GM21619 (cell line): Measurements from ENCODE around the gene SMIM23.
"Not testable (repeated sequence)": the region's sequence is repeated elsewhere in the genome, so short reads cannot be mapped to it uniquely, and the experiment has no call there.

ENCODE experiments used
- ATAC-seq: cut with Tn5 transposase; IDR thresholded peaks from one replicate; pipeline ENCODE4 v1.9.1; 2021; ENCODE audit not compliant: unreplicated experiment

SMIM23 gene

GRCh38 chr5:171771856-171772255 is 13.8 kb upstream of the SMIM23 start:
- ATAC-seq: no peak

GRCh38 chr5:171773106-171773505 is 12.5 kb upstream of the SMIM23 start:
- no peak for ATAC-seq

GRCh38 chr5:171774418-171774817 is 11.2 kb upstream of the SMIM23 start:
- no peak for ATAC-seq

- ATAC-seq: no peak
Measured at GRCh38 chr5:171776213-171776612, 9.4 kb upstream of the SMIM23 start.

DNA sequence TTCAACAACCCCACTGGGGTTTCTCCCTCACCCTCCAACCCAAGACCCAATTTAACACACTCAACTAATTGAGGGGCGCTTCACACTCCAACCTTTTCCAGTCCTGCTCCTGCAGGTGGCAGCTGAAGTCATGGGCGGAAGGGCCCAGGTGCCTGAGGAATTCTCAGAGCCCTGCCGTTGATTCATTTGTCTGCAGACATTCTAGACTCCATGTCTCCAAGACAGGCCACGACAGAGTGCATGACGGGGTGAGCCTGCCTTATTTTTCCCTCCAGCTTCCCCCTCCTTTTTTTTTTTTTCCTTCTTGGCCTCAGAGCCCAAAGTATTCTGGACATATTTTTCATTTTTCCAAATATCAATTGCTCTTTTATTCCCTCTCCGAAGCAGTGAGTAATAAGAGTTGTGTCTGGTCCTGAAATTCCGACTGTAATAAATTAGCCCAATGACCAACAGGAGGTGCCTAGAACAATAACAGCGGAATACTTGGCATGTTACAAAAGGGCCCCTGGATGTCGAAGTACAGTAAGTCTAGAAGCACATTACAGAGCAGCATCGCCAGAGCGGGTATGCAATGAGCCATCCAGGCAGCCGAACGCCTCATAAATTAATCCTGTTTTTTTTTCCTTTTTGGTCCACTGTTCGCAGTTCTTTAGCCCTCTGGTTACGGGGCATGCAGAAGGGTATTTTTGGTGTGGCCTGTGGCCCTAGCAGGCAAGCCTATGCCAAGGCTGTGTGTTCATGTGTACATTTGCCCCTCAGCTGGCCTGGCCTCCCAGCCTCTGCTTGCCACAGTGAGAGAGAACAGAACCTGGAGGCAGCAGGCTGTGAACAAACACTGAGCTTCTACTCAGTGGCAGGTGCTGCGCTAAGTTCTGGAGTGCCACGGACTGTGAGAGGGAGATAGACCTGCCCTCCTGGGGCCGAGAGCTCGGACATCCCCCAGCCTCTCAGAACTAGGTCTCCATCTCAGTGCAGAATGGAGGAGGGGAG is 8.6 kb upstream of the SMIM23 start:
- ATAC-seq: no peak

GRCh38 chr5:171781744-171782143 is 3.9 kb upstream of the SMIM23 start:
- not testable (repeated sequence) for ATAC-seq

- ATAC-seq: no peak
Measured at GRCh38 chr5:171782332-171782966, 3.2 kb upstream of the SMIM23 start.

- no peak for ATAC-seq
Measured at GRCh38 chr5:171783051-171783450, 2.6 kb upstream of the SMIM23 start.

DNA sequence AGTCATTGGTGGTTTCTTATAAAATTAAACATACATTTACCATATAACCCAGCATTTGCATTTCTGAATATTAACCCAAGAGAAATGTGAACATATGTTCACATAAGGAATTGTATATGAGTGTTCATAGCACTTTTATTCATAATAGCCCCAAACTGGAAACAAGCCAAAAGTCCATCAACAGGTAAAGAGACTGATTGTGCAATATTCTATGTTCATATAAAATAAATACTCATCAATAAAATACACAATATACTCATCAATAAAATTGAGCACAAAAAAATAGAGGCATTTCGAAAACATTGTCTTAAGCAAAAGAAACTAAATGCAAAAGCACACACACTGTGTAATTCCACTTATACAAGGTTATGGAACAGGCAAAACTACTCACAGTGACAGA is 3.7 kb downstream of the SMIM23 start:
- ATAC-seq: no peak

- ATAC-seq: no peak
Measured at GRCh38 chr5:171790408-171790807, 4.8 kb downstream of the SMIM23 start.

DNA sequence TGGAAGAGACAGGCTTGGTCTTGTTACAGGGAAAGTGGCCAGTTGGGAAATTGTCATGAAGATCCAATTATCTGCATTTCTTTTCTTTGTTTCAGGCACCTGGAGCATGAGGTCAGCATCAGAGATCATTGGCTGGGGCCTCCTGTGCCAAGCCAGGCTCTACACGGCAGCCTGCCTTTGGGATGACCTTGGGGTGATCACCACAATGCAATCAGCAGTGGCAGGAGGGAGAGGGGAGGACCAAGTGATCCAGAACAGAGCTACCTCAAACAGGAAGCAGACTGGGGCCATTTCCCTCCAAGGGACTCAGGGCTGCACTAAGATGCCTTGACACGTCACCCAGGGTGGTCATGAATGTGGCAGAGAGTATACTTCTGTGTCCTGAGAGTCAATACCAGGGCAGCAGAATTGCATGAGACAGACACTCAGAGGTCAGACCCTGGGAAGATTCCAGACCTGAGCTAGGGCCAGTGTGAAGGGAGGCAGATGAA is 8.9 kb downstream of the SMIM23 start:
- no peak for ATAC-seq

GRCh38 chr5:171795381-171795780 is 9.8 kb downstream of the SMIM23 start:
- ATAC-seq: no peak

GRCh38 chr5:171796436-171796835 is 10.8 kb downstream of the SMIM23 start:
- no peak for ATAC-seq

DNA sequence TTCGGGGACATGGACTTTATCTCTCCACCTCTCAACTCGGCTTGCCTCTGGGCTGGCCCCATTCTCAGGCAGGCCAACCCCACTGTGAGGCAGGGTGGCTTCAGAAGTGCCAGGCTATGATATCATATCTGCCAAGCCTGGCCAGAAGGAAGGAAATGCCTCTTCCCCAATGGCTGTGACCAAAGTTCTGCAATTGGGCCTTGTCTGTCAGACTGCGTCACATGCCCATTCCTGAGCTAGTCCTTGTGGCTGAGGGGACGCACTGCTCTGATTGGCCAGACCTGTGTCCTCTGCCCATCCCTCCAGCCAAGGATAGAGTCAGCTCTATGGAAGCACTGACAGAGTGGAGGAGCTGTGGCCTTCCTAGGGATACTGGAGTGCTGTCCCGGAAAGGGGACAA is 11.9 kb downstream of the SMIM23 start:
- ATAC-seq: no peak

DNA sequence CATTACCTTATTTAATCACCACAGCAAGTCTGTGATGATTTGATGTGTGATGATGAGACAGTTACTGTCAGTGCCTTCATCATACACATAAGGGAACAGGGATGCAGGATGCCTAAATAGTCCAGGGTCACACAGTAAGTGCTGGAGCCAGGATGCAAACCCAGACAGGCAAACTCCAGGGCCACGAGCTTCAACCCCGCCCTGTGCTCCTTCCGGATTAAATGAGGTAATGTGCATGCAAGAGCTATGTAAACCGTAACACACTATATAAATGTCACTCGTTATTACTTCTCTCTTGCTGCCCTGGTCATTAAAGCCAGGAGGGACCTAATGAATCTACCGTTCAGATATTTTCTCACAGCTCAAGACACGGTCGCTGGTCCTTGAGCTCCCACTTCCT is 12.8 kb downstream of the SMIM23 start:
- no peak for ATAC-seq

GRCh38 chr5:171801839-171802238 is 16.2 kb downstream of the SMIM23 start:
- ATAC-seq: no peak

GRCh38 chr5:171805746-171806145 is 20.1 kb downstream of the SMIM23 start:
- no peak for ATAC-seq

- ATAC-seq: no peak
Measured at GRCh38 chr5:171806976-171807747, 21.5 kb downstream of the SMIM23 start.

DNA sequence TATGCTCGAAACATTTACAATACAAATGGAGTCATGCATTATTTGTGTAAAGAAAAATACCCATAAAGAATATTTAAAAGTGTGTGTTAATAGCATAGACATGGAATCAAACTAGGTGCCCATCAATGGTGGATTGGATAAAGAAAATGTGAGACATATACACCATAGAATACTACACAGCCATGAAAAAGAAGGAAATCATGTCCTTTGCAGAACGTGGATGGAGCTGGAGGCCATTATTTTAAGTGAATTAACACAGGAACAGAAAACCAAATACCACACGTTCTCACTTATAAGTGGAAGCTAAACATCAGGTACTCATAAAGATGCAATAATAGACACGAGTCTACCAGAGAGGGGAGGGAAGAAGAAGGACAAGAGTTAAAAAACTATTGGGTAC is 22.8 kb downstream of the SMIM23 start:
- no peak for ATAC-seq

DNA sequence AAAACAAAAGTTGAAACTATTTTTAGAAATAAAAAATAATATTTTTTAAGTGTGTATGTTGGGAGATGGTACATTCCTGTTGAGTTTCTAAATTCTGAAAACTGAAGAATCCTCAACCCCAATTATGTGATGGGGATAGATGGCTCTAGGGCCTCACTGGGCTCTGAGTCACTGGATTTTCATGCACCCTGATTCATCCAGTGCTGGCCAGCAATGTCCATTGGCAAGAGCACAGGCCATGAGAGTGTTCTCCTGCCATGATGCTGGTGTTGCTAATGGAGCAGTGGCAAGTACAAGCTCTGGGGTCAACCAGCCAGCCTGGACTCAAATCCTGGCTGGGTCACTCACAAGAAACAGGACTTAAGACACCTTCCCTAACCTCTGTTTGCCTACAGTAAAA is 23.3 kb downstream of the SMIM23 start:
- ATAC-seq: no peak

DNA sequence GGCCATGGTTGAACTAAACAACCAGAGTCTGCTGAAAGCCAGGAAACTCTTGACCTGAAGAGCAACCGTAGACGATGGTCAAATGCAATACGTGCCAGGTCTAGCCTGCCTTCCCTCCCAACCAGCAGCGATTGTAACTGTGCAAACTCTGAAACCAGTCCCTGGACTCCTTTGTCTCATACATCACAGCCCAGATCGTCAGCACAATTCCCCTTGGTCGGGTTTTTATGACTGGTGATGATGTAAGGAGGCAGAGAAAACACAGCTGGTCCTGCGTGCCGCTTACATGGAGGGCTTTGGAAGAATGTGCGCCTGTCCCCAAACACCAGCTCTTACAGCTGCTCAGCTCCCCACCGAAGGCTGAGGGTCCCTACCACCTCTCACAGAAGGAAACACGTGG is 24.6 kb downstream of the SMIM23 start:
- no peak for ATAC-seq
